ENCODE results near the gene ZFYVE16.

- no peak for TF ChIP-seq CTCF (IDR thresholded peaks at IDR 0.05; ENCODE audit: low read length)
- no peak for TF ChIP-seq EZH2 (optimal IDR thresholded peaks at IDR 0.05; ENCODE audit: low read depth, low read length)
- no peak for TF ChIP-seq EZH2phosphoT487 (IDR thresholded peaks at IDR 0.05; ENCODE audit: low read length)
Measured at GRCh38 chr5:80417973-80418372, 10.1 kb downstream of the ZFYVE16 start.

Measured in MM.1S (cell line).